HepG2 (cell line): ENCODE measurements around the gene FARSB. TPM values are rescaled to one million over a fixed set of nuclear protein-coding genes. Genes with fewer than 3 reads are reported as not detected.

Experiments used
- MTA1 ChIP-seq: sonication (generic); formaldehyde crosslinking; IDR thresholded peaks from 2 replicates; pipeline ENCODE4 v1.4.0; 2020; ENCODE audit warnings: missing genetic modification reagents, mild to moderate bottlenecking, borderline replicate concordance
- PITX1 ChIP-seq: sonication (generic); formaldehyde crosslinking; IDR thresholded peaks from 2 replicates; pipeline ENCODE4 v1.5.1; 2020; ENCODE audit warnings: mild to moderate bottlenecking, missing genetic modification reagents
- SOX13 ChIP-seq, 3 experiments: fragments of 450-650 bp in 1 of 3; sonication (generic) in 1 of 3; formaldehyde crosslinking in 1 of 3; IDR thresholded peaks in 2 of 3; conservative IDR thresholded peaks in 1 of 3; 2 replicates each; pipeline versions ENCODE4 v1.5.0 to v1.6.1; 2016 to 2020; ENCODE audit warnings: antibody characterized with exemption in 1 of 3, mild to moderate bottlenecking in 1 of 3, missing compliant biosample characterization in 1 of 3, missing genetic modification reagents in 1 of 3, moderate library complexity in 1 of 3
- SP2 ChIP-seq: sonication (generic); formaldehyde crosslinking; IDR thresholded peaks from 2 replicates; pipeline ENCODE4 v1.5.1; 2020; ENCODE audit warnings: mild to moderate bottlenecking, missing genetic modification reagents
- U2AF1 ChIP-seq: fragments of 200-400 bp; formaldehyde crosslinking; optimal IDR thresholded peaks from 2 replicates; pipeline ENCODE3; 2017; ENCODE audit warnings: mild to moderate bottlenecking, low read depth, low read length
- ZNF790 ChIP-seq: sonication (generic); formaldehyde crosslinking; IDR thresholded peaks from 2 replicates; pipeline ENCODE4 v1.8.0; 2022; ENCODE audit warnings: missing genetic modification reagents, mild to moderate bottlenecking, borderline replicate concordance
- polyA plus RNA-seq, 8 experiments: library from polyadenylated mRNA; depleted of rRNA in 3 of 8; stranded (reverse) in 7 of 8; unstranded in 1 of 8; fragments of >200 nt; fragmentation: Illumina TruSeq in 4 of 8; extraction: Trizol in 4 of 8; gene quantifications; 2 replicates each; pipeline versions ENCODE4 v1.2.1 to v1.2.3, GENCODE V29; 2011 to 2016; ENCODE audit warnings: low read depth in 4 of 8, missing spikeins in 1 of 8, mixed read lengths in 1 of 8; ENCODE audit not compliant: insufficient read depth in 1 of 8
- total RNA-seq, 5 experiments: library from RNA; depleted of rRNA; stranded (reverse); fragments of >200 nt; fragmentation: Illumina TruSeq; extraction: Trizol; gene quantifications; 2 replicates each; pipeline ENCODE4 v1.2.3, GENCODE V29; 2016; ENCODE audit warnings: low read depth in 1 of 5
- TF ChIP-seq, protein P1 (sequence below): sonication (generic); formaldehyde crosslinking; IDR thresholded peaks from 2 replicates; pipeline ENCODE4 v1.4.0; 2020; ENCODE audit warnings: missing genetic modification reagents
- TF ChIP-seq, protein P2 (sequence below), 2 experiments: sonication (generic) in 1 of 2; formaldehyde crosslinking in 1 of 2; IDR thresholded peaks; 2 replicates each; pipeline versions ENCODE4 v1.5.1 to v1.6.1; 2011 to 2020; ENCODE audit warnings: borderline replicate concordance in 1 of 2, low read depth in 1 of 2, low read length in 1 of 2, mild to moderate bottlenecking in 1 of 2, missing genetic modification reagents in 1 of 2, moderate library complexity in 1 of 2
- TF ChIP-seq, protein P3 (sequence below): sonication (generic); formaldehyde crosslinking; IDR thresholded peaks from 2 replicates; pipeline ENCODE4 v1.4.0; 2020; ENCODE audit warnings: low read depth, mild to moderate bottlenecking, missing genetic modification reagents
- TF ChIP-seq, protein P4 (sequence below): sonication (generic); formaldehyde crosslinking; IDR thresholded peaks from 2 replicates; pipeline ENCODE4 v1.5.0; 2020; ENCODE audit warnings: missing genetic modification reagents

Gene FARSB
- total and polyA plus RNA-seq, 2 of the 13 experiments (the other 11 are each of a cell fraction or from before 2014, with no cell fraction given): 23.3 to 45.9 TPM

DNA sequence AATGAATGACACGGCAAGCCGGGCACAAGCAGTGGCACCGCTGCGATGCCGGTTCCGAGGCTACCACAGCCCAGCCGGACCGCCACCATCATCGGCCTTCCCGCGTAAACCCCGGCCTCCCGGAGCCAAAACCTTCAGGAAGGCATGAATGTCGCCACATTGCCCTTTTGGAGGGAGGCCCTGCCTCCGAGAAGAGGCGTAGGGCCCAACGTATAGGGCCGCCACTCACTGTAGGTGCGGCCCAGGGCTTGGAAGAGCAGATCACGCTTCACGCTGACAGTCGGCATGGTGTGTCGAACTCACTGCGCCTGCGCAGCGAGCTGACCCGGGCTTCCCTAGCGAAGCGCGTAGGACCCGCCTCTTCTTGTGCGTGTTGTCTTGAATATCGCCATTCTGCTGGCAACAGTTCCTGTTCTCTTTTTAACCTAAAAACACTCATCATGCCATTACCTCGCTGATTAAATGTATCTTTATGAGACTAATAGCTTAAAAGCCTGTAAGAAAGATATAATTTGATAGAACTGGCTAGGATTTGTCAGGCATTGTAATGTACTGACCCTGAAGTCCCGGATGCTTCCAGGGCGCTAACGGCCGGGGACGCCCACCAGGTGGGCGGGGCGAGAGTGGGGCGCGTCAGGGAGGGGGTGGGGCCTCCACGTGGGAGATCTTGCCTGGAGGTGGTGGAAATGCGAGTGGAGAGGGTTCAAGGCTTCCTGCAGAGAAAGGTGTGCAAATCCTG lies at the start of gene FARSB (continued):
- TF ChIP-seq ZNF790 (CRISPR knock-in tag) (peak; percentile 52; the same call in 1 of the 2 replicates), SP2 (CRISPR knock-in tag) (peak; percentile 45; the same call in 1 of the 2 replicates), SOX13 (IDR thresholded peaks at IDR 0.05) (no peak), SOX13 (CRISPR knock-in tag; conservative IDR thresholded peaks at IDR 0.05 in 1 of 2, IDR thresholded peaks at IDR 0.05 in 1 of 2) (0 out of 4 replicates have a peak, but pooled peaks of 1 of the 2 experiments have one; percentile 25), MTA1 (CRISPR knock-in tag) (peak; percentile 65; the same call in 1 of the 2 replicates), U2AF1 (no peak), PITX1 (CRISPR knock-in tag) (peak; percentile 54; the same call in 1 of the 2 replicates)
- TF ChIP-seq, protein P1, sequence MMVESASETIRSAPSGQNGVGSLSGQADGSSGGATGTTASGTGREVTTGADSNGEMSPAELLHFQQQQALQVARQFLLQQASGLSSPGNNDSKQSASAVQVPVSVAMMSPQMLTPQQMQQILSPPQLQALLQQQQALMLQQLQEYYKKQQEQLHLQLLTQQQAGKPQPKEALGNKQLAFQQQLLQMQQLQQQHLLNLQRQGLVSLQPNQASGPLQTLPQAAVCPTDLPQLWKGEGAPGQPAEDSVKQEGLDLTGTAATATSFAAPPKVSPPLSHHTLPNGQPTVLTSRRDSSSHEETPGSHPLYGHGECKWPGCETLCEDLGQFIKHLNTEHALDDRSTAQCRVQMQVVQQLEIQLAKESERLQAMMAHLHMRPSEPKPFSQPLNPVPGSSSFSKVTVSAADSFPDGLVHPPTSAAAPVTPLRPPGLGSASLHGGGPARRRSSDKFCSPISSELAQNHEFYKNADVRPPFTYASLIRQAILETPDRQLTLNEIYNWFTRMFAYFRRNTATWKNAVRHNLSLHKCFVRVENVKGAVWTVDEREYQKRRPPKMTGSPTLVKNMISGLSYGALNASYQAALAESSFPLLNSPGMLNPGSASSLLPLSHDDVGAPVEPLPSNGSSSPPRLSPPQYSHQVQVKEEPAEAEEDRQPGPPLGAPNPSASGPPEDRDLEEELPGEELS (CRISPR knock-in tag): peak; percentile 47
- TF ChIP-seq, protein P2, sequence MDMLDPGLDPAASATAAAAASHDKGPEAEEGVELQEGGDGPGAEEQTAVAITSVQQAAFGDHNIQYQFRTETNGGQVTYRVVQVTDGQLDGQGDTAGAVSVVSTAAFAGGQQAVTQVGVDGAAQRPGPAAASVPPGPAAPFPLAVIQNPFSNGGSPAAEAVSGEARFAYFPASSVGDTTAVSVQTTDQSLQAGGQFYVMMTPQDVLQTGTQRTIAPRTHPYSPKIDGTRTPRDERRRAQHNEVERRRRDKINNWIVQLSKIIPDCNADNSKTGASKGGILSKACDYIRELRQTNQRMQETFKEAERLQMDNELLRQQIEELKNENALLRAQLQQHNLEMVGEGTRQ (IDR thresholded peaks at IDR 0.05; ENCODE audit: low read depth, low read length): no peak
- TF ChIP-seq, protein P2 (CRISPR knock-in tag; IDR thresholded peaks at IDR 0.05; ENCODE audit: borderline replicate concordance): no peak
- TF ChIP-seq, protein P3, sequence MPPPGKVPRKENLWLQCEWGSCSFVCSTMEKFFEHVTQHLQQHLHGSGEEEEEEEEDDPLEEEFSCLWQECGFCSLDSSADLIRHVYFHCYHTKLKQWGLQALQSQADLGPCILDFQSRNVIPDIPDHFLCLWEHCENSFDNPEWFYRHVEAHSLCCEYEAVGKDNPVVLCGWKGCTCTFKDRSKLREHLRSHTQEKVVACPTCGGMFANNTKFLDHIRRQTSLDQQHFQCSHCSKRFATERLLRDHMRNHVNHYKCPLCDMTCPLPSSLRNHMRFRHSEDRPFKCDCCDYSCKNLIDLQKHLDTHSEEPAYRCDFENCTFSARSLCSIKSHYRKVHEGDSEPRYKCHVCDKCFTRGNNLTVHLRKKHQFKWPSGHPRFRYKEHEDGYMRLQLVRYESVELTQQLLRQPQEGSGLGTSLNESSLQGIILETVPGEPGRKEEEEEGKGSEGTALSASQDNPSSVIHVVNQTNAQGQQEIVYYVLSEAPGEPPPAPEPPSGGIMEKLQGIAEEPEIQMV (CRISPR knock-in tag): no peak; the same call in 1 of the 2 replicates
- TF ChIP-seq, protein P4, sequence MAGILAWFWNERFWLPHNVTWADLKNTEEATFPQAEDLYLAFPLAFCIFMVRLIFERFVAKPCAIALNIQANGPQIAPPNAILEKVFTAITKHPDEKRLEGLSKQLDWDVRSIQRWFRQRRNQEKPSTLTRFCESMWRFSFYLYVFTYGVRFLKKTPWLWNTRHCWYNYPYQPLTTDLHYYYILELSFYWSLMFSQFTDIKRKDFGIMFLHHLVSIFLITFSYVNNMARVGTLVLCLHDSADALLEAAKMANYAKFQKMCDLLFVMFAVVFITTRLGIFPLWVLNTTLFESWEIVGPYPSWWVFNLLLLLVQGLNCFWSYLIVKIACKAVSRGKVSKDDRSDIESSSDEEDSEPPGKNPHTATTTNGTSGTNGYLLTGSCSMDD (CRISPR knock-in tag): no peak
